ENCODE results near the gene CASTOR2.
"Not testable (repeated sequence)": the region's sequence is repeated elsewhere in the genome, so short reads cannot be mapped to it uniquely, and the experiment has no call there.

CASTOR2 gene

DNA sequence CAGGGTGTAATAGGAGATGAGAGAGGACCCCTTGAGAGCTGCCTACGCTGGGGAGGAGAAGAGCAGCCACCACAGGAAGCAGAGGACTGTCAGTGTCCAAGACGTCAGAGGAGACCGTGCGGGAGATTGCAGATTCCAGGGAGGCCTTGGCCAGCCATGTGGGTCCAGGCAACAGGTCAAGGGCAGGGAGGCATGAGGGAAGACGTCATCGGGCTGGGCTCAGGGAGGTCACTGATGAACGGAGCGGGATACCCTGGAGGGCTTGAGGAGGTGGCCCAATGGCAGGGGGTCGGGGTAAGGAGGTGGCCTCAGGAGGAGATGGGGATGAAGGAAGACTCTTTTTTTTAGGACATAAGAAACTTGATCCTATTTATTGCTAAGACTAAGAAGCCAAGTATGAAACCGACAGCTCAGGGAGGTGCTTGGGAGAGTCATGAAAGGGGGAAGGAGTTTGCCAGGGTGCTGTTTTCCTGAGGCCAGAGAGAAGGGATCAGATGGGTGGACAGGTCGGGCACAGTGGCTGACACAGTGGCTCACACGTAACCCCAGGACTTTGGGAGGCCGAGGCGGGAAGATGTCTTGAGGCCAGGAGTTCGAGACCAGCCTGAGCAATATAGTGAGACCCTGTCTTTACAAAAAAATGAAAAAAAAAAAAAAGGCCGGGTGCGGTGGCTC is 30.5 kb downstream of the CASTOR2 start:
- DNase-seq (ENCODE audit: low read depth): not testable (repeated sequence)

DNA sequence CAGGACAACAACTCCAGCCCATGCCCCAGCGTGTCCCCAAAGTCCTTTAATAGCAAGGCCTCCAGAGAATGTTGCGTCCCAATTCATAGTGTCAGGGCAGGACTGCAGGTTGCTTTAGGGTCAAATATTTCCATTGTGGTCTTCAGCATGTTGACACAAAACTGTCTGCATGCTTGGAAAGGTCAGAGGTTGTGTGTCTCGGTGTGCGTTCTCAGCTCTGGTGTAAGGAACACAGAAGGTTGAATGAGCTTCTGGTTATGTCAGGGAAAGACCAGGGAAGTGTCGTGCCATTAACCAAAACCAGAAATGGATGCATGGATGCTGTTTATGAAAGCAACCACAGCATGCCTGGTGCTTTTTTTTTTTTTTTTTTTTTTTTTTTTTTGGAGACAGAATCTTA is 31.9 kb downstream of the CASTOR2 start:
- DNase-seq (ENCODE audit: low read depth): not testable (repeated sequence)

DNA sequence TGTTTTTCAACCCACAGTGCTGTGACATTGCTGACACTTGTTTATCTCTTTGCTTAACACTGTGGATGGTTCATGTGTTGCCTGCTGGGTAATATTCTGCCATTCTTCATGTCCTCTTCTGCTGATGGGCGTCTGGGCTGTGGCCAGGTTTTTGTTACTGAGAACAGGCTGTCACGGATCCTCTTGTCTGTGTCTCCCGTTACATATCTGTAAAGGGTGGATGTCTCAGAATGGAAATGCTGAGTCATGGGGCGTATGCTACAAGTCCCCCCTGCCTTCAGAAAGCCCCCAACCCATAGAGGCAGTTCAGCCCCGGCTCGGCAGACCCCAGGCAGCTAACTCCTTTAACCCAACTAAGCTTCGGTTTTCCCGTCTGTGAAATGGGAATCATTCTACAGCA is 33.3 kb downstream of the CASTOR2 start:
- DNase-seq (ENCODE audit: low read depth): not testable (repeated sequence)

DNA sequence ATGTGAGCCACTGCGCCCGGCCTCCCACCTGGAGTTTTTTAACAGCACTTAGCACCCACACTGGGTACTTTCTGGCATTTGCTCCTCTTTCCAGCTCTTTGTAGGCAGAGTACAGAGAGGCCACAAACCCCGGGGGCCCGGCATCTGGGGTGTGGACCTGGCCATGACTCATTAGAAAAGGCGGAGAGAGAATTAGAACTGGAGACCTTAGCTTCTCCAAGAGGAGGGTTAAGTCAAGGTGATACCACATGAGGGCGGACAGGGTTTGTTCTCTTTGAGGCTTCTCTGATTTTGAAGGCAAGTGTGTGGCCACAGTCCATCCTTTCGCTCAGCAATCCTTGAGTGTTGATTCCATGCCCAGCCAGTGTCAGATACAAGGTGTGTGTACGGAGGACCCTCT is 36.9 kb downstream of the CASTOR2 start:
- DNase-seq (ENCODE audit: low read depth): not testable (repeated sequence)

DNA sequence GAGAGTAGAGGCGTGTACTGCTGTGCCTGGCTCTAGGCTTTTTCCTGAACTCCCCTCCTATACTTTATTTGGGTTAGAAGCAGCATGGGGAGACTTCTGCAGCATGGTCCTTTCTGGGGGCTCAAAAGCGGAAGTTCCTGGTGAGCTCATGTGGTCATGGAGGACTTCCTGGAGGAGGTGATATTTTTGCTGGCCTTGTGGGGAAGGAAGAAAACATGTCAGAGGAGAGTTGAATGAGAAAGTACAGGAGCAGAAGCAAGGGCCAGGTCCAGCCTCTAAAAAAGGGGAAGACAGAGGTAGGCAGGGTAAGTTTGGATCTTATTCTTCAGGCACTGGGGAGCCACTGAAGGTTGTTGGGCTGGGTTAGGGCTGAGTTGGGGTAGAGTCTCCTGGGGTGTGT is 45.5 kb downstream of the CASTOR2 start:
- no peak for DNase-seq (ENCODE audit: low read depth)

DNA sequence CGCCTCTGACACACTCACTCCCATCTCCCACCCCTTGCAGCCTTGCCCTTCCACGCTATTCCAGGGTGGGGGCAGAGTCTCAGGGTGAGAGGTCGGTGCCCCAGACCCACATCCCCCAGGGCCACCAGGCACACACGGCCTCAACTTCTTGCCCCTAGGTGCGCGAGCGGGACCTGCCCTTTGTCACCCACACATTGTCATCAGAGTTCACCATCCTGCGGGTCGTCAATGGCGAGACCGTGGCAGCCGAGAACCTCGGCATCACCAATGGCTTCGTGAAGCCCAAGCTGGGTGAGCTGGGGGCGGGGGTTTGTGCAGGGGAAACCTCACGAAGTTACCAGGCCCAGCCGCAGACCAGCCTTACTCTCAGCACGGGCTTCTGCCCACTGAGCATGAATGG is 53.3 kb downstream of the CASTOR2 start:
- no peak for DNase-seq (ENCODE audit: low read depth)

DNA sequence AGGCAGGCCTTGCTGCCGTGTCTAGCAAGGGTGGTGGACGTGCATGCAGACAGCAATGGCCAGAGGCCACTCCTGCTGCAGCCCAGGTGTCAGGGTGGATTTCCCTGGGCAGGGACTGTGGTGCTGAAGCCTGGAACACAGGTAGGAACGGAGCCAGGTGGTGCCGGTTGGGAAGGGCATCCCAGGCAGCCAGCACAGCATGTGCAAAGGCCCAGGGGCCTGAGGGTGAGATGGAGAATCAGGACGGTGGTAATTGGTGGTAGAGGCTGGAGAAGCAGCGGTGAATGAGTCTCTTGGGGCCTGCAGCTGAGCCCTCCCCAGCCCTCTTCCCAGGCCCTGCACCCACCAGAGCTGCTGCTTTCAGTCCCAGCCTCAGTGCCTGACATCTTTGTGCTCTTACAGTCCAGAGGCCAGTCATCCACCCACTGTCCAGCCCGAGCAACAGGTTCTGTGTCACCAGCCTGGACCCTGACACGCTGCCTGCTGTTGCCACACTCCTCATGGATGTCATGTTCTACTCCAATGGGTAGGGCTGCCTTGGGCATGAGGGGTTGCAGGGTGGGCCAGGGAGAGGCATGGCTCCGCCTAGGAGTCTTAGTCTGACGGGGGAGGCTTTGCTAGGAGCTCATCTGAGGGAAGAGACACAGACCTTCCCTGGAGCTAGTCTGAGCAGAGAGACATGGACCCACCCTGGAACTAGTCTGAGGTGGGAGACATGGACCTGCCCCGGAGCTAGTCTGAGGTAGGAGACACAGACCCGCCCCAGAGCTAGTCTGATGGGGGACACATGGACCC is 54.3 kb downstream of the CASTOR2 start:
- no peak for DNase-seq (ENCODE audit: low read depth)

DNA sequence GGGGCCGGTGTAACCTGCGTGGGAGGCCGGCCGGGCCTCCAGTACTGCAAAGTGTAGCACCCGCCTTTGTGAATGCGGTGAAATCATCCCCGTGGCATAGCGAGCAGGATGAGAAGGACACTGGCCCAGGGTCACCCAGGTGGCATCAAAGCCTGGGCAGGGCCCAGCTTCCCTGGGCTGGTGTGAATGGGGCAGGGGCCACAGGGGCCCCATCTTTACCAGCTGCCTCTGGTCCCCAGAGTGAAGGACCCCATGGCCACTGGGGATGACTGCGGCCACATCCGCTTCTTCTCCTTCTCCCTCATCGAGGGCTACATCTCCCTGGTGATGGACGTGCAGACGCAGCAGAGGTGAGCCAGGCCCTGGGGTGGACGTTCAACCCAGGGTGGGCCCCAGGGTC is 55.3 kb downstream of the CASTOR2 start:
- DNase-seq (ENCODE audit: low read depth): no peak

DNA sequence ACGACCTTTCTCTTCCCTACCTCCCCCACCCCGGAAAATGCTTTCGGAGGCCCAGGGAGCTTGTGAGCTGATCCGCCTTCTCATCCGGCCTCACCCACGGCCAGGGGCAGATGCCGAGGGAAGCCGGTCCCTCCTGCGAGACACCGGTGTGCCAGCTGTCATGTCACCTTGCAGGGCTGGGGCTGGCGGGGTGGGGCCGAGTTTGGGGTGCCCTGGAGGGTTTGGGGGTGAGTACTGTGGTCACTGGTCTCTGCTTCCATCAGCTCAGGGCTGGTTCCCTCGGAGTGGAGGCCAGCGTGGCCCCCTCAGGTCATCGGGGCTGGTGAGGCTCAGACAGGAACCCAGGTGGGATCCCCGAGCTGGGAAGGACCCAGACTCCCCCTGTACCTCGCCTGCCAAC is 60.4 kb downstream of the CASTOR2 start:
- no peak for DNase-seq (ENCODE audit: low read depth)

DNA sequence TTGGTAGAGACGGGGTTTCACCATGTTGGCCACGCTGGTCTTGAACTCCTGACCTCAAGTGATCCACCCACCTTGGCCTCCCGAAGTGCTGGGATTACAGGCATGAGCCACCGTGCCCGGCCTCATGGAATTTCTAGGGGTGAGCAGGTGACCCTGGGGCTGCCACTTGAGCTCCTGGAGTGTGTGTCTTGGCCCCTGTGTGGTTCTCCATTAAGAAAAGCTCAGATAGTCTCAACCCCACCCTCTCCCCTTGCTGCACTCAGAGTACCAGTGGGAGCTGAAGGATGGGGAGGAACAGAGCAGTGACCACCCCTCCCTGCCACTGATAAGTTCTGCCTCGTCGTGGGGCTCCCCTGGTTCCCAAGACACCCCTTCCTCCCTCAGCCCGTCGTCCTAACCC is 63.8 kb downstream of the CASTOR2 start:
- DNase-seq (ENCODE audit: low read depth): no peak

DNA sequence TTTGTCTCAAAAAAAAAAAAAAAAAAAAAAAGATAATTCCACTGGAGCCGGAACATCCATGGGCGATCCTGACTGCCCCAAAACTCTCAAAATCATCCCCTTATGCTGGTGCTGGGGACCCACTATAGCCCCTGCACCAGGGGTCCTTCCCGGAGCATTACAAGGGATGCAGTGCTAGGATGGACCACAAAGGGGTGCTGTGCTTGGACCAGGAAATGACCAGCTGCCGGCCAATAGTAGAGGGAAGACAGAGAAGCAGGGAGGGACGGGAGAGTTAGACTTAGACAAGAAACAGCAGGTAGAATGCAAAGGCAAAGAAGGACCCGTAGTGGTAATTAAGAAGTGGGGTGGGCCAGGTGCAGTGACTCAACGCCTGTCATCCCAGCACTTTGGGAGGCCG is 68.6 kb downstream of the CASTOR2 start:
- no peak for DNase-seq (ENCODE audit: low read depth)

DNA sequence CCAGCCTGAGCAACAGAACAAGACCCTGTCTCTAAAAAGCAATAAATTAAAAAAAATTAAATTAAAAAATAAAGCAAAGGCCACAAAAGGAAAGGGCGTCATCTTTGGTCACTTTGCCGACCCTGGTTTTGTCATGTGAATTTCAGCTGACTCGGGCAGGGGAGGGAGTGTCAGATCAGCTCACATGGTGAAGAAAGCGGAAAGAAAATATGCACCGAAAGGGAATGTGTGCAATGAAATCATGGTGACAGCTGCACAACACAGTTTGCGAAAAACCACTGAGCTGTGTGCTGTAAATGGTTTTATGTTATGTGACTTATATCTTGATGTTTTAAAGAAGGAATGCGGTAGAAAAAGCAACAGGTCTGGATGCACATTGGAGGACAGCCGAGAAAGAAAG is 69.3 kb downstream of the CASTOR2 start:
- no peak for DNase-seq (ENCODE audit: low read depth)

DNA sequence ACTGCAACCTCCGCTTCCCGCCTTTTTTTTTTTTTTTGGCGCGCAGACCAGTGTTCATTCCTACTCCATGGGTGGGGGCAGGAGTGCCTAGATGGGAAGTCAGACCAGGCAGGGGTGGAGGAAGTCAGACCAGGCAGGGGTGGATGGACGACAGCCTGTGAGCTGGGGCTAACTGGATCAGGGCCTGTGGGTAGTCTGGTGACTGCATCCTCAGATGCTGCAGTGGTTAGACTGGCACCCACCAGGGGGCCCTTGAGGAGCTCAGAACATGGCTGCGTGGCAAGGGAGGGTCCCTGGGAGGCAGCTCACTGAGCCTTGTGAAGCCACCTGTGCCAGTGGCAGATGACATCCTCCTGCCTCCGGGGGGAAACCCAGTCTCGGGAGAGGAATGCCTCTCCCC is 74.0 kb downstream of the CASTOR2 start:
- no peak for DNase-seq (ENCODE audit: low read depth)

DNA sequence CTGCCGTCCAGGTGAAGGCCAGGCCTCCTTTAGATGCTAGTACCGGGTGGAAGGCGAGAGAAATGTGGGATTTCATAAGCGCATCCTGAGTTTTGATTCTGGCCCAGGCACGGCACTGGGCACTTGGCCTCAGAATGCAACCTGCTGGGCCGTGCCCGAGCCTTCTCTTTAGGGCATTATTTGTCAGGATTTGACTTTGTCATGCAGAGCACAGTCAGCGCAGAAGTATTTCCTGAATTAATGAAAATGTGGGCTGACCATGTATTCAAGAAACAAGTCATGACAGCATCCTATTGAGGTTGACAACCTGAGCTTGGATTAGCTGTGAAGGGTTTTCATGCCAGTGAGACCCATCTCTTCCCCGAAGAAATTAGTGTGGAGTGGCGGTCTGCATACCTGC is 74.7 kb downstream of the CASTOR2 start:
- DNase-seq (ENCODE audit: low read depth): no peak

DNA sequence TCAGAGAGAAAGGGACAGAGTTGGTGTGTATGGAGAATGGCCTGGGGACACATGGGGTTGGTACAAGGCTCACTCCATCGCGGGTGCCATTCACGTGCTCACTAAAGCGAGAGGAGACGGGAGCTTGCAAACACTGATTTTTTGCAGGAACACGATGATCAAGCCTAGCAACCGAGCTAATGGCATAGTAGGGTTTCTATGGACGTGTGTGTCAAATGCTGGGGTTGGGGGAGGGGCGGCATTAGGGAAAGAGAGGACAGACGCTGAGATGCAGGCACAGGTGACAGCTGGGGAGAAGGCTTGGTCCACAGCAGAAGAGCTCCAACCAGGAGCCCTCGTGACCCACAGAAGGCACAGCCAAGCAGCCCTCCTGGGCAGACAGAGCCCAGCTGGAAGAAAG is 75.2 kb downstream of the CASTOR2 start:
- DNase-seq (ENCODE audit: low read depth): no peak

DNA sequence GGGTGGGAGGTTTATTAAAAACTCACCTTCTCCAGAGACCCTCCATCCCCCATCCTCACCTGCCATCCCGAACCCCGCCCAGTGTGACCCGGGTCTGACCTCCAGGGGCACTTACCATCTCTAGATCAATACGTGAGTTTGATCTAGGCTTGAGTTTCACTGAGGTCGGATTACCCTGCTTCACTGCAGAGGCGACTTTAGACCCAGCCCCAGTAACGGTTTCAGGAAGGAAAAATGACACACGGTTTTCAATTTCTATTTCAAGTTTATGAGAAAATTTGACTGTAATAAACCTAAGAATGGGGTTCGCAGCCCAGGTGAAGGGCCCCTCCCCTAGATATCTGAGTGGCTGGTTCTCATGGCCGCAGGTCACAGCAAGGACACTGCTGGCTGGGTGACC is 76.0 kb downstream of the CASTOR2 start:
- DNase-seq (ENCODE audit: low read depth): no peak

DNA sequence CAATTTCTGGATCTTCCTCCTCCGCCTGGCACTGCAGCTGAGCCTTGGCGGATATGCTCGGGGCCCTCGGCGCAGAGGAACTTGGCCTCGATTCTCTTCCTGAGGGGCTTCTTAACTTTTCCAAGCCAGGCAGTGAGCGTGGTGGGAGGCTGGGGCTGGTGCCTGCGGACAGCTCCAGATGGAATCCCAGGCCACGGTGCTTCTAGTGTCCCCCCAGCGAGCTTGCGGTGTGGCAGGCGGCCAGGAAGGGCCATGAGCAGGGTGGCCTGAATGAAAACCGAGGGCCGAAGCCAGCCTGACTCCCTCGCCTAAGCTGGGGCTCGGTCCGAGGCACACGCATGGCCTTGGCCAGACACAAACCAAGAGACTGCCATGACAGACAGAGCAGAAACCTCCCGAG is 77.8 kb downstream of the CASTOR2 start:
- DNase-seq (ENCODE audit: low read depth): no peak

DNA sequence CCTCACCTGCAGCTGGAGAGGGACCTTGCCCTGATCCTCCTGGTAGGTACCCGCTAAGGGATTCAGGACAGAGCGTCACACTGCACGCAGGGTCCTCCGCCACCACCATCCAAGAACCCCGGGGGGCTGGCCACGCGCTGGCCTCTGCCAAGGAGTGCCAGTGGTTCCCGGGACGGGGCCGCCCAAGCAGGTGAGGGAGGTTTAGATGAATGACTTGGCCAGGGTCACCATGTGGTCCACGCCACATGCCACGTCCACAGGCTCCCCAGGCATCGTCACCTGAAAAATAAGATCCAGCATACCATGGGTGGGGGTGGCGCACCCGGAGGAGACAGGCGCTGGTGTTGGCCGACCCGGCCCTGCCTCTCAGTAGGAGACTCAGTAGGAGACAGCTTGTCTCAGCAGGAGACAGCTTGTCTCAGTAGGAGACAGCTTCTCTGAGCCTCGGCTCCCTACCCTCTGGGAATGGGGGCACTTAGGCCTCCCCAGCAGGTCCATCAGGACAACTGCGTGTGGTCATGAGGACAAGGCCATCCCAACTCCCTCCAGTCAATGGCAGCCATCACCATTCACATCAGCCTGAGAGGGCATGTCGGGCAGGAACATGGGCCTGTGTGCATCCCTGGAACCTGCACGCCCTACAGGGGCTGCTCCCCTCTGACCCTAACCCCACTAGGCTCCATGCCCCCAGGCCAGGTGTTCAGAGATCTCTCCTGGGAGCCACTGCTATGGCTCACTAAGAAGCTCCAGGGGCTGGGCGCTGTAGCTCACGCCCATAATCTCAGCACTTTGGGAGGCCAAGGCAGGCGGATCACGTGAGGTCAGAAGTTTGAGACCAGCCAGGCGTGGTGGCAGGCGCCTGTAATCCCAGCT is 78.6 kb downstream of the CASTOR2 start:
- no peak for DNase-seq (ENCODE audit: low read depth)

DNA sequence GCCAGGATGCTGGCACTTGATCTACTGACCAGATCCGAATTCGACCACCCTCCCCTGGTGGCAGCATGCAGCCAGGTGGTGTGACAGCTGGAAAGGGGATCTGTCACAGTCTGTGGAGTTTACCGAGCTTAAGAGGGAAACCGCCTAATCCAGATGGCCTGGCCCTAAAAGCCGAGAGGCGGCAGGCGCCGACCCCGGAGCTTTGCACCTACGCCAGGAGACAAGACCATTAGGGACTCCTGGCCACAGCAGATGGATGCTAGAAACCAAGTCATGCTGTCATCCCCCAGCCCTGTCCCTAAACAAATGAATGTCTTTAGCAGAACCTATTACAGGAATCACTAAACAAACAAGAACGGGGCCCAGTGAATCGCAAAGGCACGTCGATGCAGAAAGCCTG is 81.4 kb downstream of the CASTOR2 start:
- no peak for DNase-seq (ENCODE audit: low read depth)

DNA sequence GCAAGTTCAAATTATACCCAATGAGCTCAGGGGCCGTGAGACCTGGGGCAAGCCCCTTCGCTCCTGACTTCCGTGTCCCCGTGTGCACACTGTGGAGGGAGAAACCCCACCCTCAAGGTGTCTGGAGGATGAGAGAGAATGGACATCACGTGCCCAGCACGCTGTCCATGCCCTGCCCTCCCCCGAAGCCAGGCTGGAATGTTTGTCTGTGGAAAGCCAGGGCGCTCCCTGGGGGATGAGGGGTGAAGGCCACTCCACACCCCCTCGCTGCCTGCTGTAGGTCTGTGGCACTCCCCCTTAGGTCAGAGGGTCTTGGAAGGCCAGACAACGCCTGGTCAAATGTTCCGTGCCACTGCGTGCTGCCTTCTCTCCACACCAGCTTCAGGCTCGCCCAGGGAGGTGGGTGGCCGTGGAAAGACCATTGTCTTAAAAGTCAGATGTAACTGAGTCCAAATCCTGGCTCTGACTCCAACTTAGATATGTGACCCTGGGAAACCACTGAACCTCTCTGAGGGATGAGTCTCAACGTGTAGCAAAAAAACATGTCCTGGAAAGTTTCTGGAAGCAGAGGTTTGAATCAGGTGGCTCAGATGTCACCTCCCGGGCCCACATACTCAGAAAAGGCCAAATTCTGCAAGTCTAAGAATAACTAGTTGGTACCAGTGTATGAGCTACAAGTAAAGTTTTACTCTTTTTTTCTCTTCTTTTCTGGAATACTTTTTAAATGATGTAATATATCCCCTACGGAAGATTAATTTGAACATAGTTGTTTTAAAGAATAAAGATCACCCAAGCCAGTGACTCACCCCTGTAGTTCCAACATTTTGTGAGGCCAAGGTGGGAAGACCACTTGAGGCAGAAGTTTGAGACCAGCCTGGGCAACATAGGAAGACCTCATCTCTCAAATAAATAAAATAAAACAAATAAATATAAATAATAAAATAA is 84.2 kb downstream of the CASTOR2 start:
- DNase-seq (ENCODE audit: low read depth): no peak

DNA sequence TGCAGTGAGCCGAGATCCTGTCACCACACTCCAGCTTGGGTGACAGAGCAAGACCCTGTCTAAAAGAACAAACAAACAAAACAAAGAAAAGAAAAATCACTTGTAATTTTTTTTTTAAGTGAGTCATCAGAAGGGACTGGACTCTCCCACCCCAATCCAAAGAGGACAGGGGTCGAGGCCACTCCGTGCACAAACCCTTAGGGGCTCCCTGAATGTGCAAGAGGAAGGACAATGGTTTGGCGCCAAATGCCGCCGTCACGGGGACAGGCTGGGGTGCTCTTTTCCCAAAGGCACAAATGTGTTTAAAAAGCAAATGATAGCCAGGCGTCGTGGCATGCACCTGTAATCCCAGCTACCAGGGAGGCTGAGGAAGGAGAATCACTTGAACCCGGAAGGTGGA is 85.3 kb downstream of the CASTOR2 start:
- DNase-seq (ENCODE audit: low read depth): no peak

DNA sequence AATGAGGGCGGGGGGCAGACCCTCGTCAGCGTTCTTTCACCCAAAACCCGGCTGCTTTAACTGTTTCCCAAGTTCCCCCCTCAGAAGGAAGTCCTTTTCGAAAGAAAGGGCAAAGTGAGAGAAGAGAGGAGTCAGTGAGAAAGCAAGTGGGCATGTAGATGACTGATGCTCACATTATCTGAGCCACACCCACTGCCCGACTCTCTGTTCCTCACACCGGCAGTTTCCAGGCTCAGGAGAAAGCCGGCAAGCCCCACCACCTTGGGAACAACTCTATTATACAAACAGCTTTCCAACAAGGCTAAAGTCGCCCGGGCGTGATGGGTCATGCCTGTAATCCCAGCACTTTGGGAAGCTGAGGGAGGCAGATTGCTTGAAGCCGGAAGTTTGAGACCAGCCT is 86.0 kb downstream of the CASTOR2 start:
- DNase-seq (ENCODE audit: low read depth): no peak
